Inferior parietal cortex (tissue), 1 donor: ENCODE measurements around the gene ZBED6.

Experiments used
- DNase-seq: peaks from one replicate; pipeline ENCODE4 v3.0.0-alpha.2; 2016; ENCODE audit errors: extremely low spot score

ZBED6 gene

GRCh38 chr1:203842559-203842876 is 47.1 kb downstream of the ZBED6 start:
- DNase-seq: no peak

- no peak for DNase-seq
Measured at GRCh38 chr1:203843435-203843834, 48.0 kb downstream of the ZBED6 start.
